C4-2B (cell line): ENCODE measurements around the gene LRMDA.
"Not testable (repeated sequence)": the region's sequence is repeated elsewhere in the genome, so short reads cannot be mapped to it uniquely, and the experiment has no call there.

ENCODE experiments used
- H3K27ac ChIP-seq: fragments of 450-650 bp; 2 replicates; pipeline ENCODE4 v1.5.1; 2017
- ZFX ChIP-seq: fragments of 450-650 bp; IDR thresholded peaks from 2 replicates; pipeline ENCODE4 v1.6.1; 2017
- TF ChIP-seq, protein P1 (sequence below): fragments of 450-650 bp; conservative IDR thresholded peaks from 2 replicates; pipeline ENCODE4 v1.5.1; 2017; ENCODE audit warnings: mild to moderate bottlenecking

LRMDA gene

DNA sequence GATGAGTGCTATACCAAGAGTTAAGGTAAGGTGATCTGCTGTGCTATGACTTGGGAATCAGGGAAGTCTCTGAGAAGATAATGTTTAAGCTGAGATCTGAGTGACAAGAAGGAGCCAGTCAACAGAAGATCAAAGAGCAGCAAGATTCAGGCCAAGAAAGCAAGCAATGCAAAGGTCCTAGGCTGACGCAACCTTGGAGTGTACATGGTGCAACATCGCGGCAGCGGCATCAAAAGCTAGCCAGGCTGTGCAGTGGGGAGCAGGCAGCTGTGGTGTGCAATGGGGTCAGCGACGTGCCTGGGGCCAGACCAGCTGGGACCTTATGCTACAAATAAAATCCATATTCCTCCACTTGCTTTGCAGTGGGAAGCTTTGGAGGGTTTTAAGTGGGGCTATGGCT, 324.1 kb downstream of the LRMDA start:
- H3K27ac ChIP-seq = no peak overlapping the region
- no peak for TF ChIP-seq ZFX
- TF ChIP-seq, protein P1, sequence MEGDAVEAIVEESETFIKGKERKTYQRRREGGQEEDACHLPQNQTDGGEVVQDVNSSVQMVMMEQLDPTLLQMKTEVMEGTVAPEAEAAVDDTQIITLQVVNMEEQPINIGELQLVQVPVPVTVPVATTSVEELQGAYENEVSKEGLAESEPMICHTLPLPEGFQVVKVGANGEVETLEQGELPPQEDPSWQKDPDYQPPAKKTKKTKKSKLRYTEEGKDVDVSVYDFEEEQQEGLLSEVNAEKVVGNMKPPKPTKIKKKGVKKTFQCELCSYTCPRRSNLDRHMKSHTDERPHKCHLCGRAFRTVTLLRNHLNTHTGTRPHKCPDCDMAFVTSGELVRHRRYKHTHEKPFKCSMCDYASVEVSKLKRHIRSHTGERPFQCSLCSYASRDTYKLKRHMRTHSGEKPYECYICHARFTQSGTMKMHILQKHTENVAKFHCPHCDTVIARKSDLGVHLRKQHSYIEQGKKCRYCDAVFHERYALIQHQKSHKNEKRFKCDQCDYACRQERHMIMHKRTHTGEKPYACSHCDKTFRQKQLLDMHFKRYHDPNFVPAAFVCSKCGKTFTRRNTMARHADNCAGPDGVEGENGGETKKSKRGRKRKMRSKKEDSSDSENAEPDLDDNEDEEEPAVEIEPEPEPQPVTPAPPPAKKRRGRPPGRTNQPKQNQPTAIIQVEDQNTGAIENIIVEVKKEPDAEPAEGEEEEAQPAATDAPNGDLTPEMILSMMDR = no peak

DNA sequence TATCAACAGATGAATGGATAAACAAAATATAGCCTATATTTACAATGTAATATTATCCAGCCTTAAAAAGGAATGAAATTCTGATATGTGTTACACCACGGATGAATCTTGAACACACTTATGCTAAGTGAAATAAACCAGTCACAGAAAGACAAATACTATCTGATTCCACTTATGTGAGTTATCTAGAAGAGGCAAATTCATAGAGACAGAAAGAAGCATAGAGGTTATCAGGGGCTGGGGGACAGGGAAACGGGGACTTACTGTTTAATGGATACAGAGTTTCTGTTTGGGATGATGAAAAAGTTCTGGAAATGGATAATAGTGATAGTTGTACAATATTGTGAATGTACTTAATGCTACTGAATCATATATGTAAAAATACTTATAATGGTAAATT, 329.9 kb downstream of the LRMDA start:
- H3K27ac ChIP-seq = no peak overlapping the region
- TF ChIP-seq ZFX = no peak
- TF ChIP-seq, protein P1 = no peak

DNA sequence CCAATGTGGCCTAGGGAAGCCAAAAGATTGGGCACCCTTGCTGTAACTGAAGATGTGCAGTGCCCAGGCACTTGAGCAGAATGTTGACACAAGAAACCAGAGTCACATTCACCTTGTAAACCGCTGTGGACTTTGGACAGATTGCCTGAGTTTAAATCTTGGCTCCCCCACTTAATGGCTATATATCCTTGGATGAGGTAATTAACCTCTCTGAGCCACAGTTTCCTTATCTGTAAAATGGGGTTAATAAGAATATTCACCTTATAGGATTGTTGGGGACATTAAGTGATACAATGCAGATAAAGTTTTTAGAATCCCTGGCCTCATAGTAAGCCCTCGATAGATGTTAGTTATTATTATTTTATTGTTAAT, 331.0 kb downstream of the LRMDA start:
- no peak for TF ChIP-seq ZFX
- TF ChIP-seq, protein P1 = no peak
- no peak overlapping the region for H3K27ac ChIP-seq

GRCh38 chr10:75763652-75764051, 332.2 kb downstream of the LRMDA start:
- TF ChIP-seq, protein P1 = no peak
- TF ChIP-seq ZFX = no peak

GRCh38 chr10:75764974-75765788, 333.8 kb downstream of the LRMDA start:
- no peak overlapping the region for H3K27ac ChIP-seq
- TF ChIP-seq, protein P1 = no peak
- TF ChIP-seq ZFX = no peak

More at GRCh38 chr10:75763652-75764051, 332.2 kb downstream of the LRMDA start:
- H3K27ac ChIP-seq = no peak overlapping the region

GRCh38 chr10:75765789-75766096, 334.3 kb downstream of the LRMDA start:
- H3K27ac ChIP-seq = no peak overlapping the region
- TF ChIP-seq ZFX = no peak
- TF ChIP-seq, protein P1 = no peak

GRCh38 chr10:75766106-75766505, 334.7 kb downstream of the LRMDA start:
- H3K27ac ChIP-seq = no peak overlapping the region
- TF ChIP-seq, protein P1 = no peak
- no peak for TF ChIP-seq ZFX

DNA sequence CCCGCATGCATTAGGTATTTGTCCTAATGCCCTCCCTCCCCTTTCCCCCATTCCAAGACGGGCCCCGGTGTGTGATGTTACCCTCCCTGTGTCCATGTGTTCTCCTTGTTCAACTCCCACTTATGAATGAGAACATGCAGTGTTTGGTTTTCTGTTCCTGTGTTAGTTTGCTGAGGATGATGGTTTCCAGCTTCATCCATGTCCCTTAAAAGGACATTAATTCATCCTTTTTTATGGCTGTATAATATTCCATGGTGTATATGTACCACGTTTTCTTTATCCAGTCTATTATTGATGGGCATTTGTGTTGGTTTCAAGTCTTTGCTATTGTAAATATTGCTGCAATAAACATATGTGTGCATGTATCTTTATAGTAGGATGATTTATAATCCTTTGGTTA, 335.3 kb downstream of the LRMDA start:
- not testable (repeated sequence) for H3K27ac ChIP-seq
